ENCODE results near the gene ARID1B. TPM values are rescaled to one million over a fixed set of nuclear protein-coding genes. Genes with fewer than 3 reads are reported as not detected.

ARID1B gene
- total RNA-seq, 1 experiment from 2014 or later, result 42.8 TPM

GRCh38 chr6:156807028-156807427 lies 29.9 kb downstream of the ARID1B start:
- TF ChIP-seq CTCF (conservative IDR thresholded peaks at IDR 0.05) (no peak), EZH2 (IDR thresholded peaks at IDR 0.05; ENCODE audit: low read depth) (no peak)
- H4K20me1 ChIP-seq (ENCODE audit: insufficient read depth), result peaks cover 4% of the 10 kb centered on the region; the same call in 1 of the 2 replicates
- H3K27ac ChIP-seq, result no peak overlapping the region
- peaks cover 90% of the 10 kb centered on the region for H3K79me2 ChIP-seq (ENCODE audit: low read depth)
- H3K36me3 ChIP-seq (ENCODE audit: low read depth), result no peaks in the 10 kb centered on the region
- BruUV-seq (replicated peaks), result no TSS peak
- no peaks in the 10 kb centered on the region for H3K9me2 ChIP-seq (ENCODE audit: insufficient read depth)
- no peak overlapping the region for H3K4me3 ChIP-seq
- H3K4me2 ChIP-seq, result no peak overlapping the region
- CTCF ChIA-PET, result interaction anchor here (0.6 to 0.7 kb wide), 2 partner anchors 31 to 207 kb away, joined by 5 read pairs; no protein-coding TSS in a partner anchor
- no peaks in the 10 kb centered on the region for H3K27me3 ChIP-seq (ENCODE audit: insufficient read depth, low read depth)
- 0 out of 2 replicates have a peak, but pooled peaks cover 5% of the 10 kb centered on the region for H3K9me3 ChIP-seq (ENCODE audit: insufficient read depth, low read depth)
- H2AFZ ChIP-seq, result no peak overlapping the region
- DNase-seq, result no peak
- intact Hi-C loops (cut with micrococcal nuclease; ENCODE audit: unreplicated experiment), result no loop called here
- no peaks in the 10 kb centered on the region for H3F3A ChIP-seq (ENCODE audit: insufficient read depth, low read depth)
- POLR2A ChIA-PET (ENCODE audit: unreplicated experiment), result interaction anchor here (0.6 kb wide), 1 partner anchor 298 kb away, joined by 6 read pairs; no protein-coding TSS in a partner anchor
- no peaks in the 10 kb centered on the region for H3K4me1 ChIP-seq (replicated peaks; ENCODE audit: insufficient read depth)

GRCh38 chr6:156807795-156808194 lies 30.6 kb downstream of the ARID1B start:
- no TSS peak for BruUV-seq (replicated peaks)
- H3K27ac ChIP-seq, result no peak overlapping the region
- H3K36me3 ChIP-seq (ENCODE audit: low read depth), result no peaks in the 10 kb centered on the region
- peaks cover 4% of the 10 kb centered on the region; the same call in 1 of the 2 replicates for H4K20me1 ChIP-seq (ENCODE audit: insufficient read depth)
- peaks cover 89% of the 10 kb centered on the region for H3K79me2 ChIP-seq (ENCODE audit: low read depth)
- H3K27me3 ChIP-seq (ENCODE audit: insufficient read depth, low read depth), result no peaks in the 10 kb centered on the region
- H3K9me2 ChIP-seq (ENCODE audit: insufficient read depth), result no peaks in the 10 kb centered on the region
- H3K4me2 ChIP-seq, result no peak overlapping the region
- ChIA-PET CTCF (no interaction called here), POLR2A (ENCODE audit: unreplicated experiment) (no interaction called here)
- DNase-seq, result no peak
- no peaks in the 10 kb centered on the region for H3F3A ChIP-seq (ENCODE audit: insufficient read depth, low read depth)
- no peak for TF ChIP-seq CTCF (conservative IDR thresholded peaks at IDR 0.05)
- intact Hi-C loops (cut with micrococcal nuclease; ENCODE audit: unreplicated experiment), result no loop called here
- H3K9me3 ChIP-seq (ENCODE audit: insufficient read depth, low read depth), result 0 out of 2 replicates have a peak, but pooled peaks cover 5% of the 10 kb centered on the region
- H3K4me3 ChIP-seq, result no peak overlapping the region
- no peaks in the 10 kb centered on the region for H3K4me1 ChIP-seq (replicated peaks; ENCODE audit: insufficient read depth)
- H2AFZ ChIP-seq, result no peak overlapping the region

- CTCF ChIA-PET, result no interaction called here
- Histone ChIP-seq H3K27me3 (ENCODE audit: insufficient read depth, low read depth) (no peaks in the 10 kb centered on the region), H3K79me2 (ENCODE audit: low read depth) (peaks cover 86% of the 10 kb centered on the region), H3F3A (ENCODE audit: insufficient read depth, low read depth) (no peaks in the 10 kb centered on the region), H2AFZ (no peak overlapping the region), H3K4me2 (no peak overlapping the region), H3K4me1 (replicated peaks; ENCODE audit: insufficient read depth) (no peaks in the 10 kb centered on the region), H4K20me1 (ENCODE audit: insufficient read depth) (0 out of 2 replicates have a peak, but pooled peaks cover 4% of the 10 kb centered on the region), H3K27ac (no peak overlapping the region), H3K9me2 (ENCODE audit: insufficient read depth) (no peaks in the 10 kb centered on the region), H3K9me3 (ENCODE audit: insufficient read depth, low read depth) (0 out of 2 replicates have a peak, but pooled peaks cover 5% of the 10 kb centered on the region), H3K4me3 (no peak overlapping the region), H3K36me3 (ENCODE audit: low read depth) (no peaks in the 10 kb centered on the region)
- no peak for TF ChIP-seq CTCF (conservative IDR thresholded peaks at IDR 0.05)
- no peak for TF ChIP-seq EZH2 (IDR thresholded peaks at IDR 0.05; ENCODE audit: low read depth)
- BruUV-seq (replicated peaks), result no TSS peak
- POLR2A ChIA-PET (ENCODE audit: unreplicated experiment), result no interaction called here
- intact Hi-C loops (cut with micrococcal nuclease; ENCODE audit: unreplicated experiment), result no loop called here
- DNase-seq, result no peak
Measured at GRCh38 chr6:156808287-156808686, 31.1 kb downstream of the ARID1B start.

All from PC-9 (cell line).